GM23338 (cell line): ENCODE measurements around the gene ANGPTL7. TPM values are rescaled to one million over a fixed set of nuclear protein-coding genes. Genes with fewer than 3 reads are reported as not detected.

Experiments used
- ZNF462 ChIP-seq: fragments of 250-450 bp; sonication (Bioruptor Pico); IDR thresholded peaks from 2 replicates; pipeline ENCODE4 v1.5.0; 2020; ENCODE audit warnings: mild to moderate bottlenecking, moderate library complexity
- polyA plus RNA-seq: library from polyadenylated mRNA; unstranded; fragments of >200 nt; fragmentation: Nextera tagmentation; extraction: Ambion mirVana; gene quantifications from 2 replicates; pipeline ENCODE4 v1.2.1, GENCODE V29; 2016
- small RNA-seq: library from RNA; depleted of rRNA; stranded (forward); fragments of <200 nt; gene quantifications from one replicate; pipeline ENCODE3, GENCODE V24; 2014; ENCODE audit warnings: low replicate concordance
- total RNA-seq: library from RNA; depleted of rRNA; stranded (reverse); fragments of >200 nt; shearing (Covaris generic); gene quantifications from 2 replicates; pipeline ENCODE4 v1.2.3, GENCODE V29; 2014; rRNA removed

The ANGPTL7 gene
- total and polyA plus RNA-seq, 2 experiments from 2014 or later: 0.13 TPM; not detected in 1

GRCh38 chr1:11245248-11245647 is 56.1 kb downstream of the ANGPTL7 start (continued):
- TF ChIP-seq ZNF462 (CRISPR knock-in tag): no peak

Small RNAs within 50 kb of the gene (small RNA-seq; reads per million reads assigned to genes)
- gene RNU6-291P: not detected
- 0.20 reads per million for gene RNU6-537P
- gene RPL39P6: not detected

Other genes with a start within 250 kb of the ANGPTL7 start
- gene TARDBP, start 176.7 kb upstream of the ANGPTL7 start, total RNA-seq: 258 and 313 TPM in 2 replicates
- 171 and 204 TPM in 2 replicates for gene TARDBP, start 176.7 kb upstream of the ANGPTL7 start, polyA plus RNA-seq
- 0.31 and 1.5 TPM in 2 replicates for gene MASP2, start 142.1 kb upstream of the ANGPTL7 start, total RNA-seq
- gene MASP2, start 142.1 kb upstream of the ANGPTL7 start, polyA plus RNA-seq: 0.71 and 0.78 TPM in 2 replicates
- gene SRM, start 129.3 kb upstream of the ANGPTL7 start, total RNA-seq: 144 and 170 TPM in 2 replicates
- 253 and 313 TPM in 2 replicates for gene SRM, start 129.3 kb upstream of the ANGPTL7 start, polyA plus RNA-seq
- 59.5 and 72.9 TPM in 2 replicates for gene EXOSC10, start 89.5 kb upstream of the ANGPTL7 start, total RNA-seq
- gene EXOSC10, start 89.5 kb upstream of the ANGPTL7 start, polyA plus RNA-seq: 39.3 and 55.5 TPM in 2 replicates
- 82.1 and 98.0 TPM in 2 replicates for gene MTOR, start 73.2 kb downstream of the ANGPTL7 start, total RNA-seq
- 20.7 and 22.8 TPM in 2 replicates for gene MTOR, start 73.2 kb downstream of the ANGPTL7 start, polyA plus RNA-seq
- gene UBIAD1, start 83.8 kb downstream of the ANGPTL7 start, total RNA-seq: 28.6 and 31.6 TPM in 2 replicates
- gene UBIAD1, start 83.8 kb downstream of the ANGPTL7 start, polyA plus RNA-seq: 13.0 and 13.7 TPM in 2 replicates